Amniotic epithelial cell (primary cell): Measurements from ENCODE around the gene CTNNA1.
A peak's percentile ranks its signal among the peaks of the same experiment; 100 is the strongest.
"Not testable (repeated sequence)": the region's sequence is repeated elsewhere in the genome, so short reads cannot be mapped to it uniquely, and the experiment has no call there.

Experiments
- DNase-seq: peaks from one replicate; pipeline ENCODE4 v3.0.0-alpha.2; 2010; ENCODE audit warnings: low read depth

CTNNA1 gene

DNA sequence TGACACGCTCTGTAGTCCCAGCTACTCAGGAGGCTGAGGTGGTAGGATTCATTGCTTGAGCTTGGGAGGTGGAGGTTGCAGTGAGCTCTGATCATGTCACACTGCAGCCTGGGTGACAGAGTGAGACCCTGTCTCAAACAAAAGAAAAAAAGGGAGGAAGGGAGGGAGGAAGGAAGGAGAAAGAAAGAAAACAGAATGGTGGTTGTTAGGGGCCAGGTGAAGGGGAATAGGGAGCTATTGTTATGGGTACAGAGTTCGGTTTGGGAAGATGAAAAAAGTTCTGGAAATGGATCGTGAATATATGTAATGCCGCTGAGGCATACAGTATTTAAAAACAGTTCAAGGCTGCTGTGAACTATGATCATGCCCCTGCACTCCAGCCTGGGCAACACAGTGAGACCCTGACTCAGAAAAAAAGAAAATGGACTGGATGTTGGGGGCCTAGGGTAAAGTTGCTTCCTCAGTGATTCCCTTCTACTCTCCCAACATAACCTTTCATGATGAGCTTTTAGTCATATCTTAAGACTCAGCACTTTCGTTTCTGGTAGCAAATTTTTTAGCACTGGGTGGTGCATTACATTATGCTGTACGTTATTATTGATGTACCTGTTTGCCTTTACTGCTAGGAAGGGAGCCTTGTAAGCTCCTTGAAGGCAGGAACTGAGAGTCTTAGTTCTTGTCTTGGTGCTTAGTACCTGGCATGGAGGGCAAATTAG is 4.0 kb downstream of the CTNNA1 start:
- DNase-seq = no peak

DNA sequence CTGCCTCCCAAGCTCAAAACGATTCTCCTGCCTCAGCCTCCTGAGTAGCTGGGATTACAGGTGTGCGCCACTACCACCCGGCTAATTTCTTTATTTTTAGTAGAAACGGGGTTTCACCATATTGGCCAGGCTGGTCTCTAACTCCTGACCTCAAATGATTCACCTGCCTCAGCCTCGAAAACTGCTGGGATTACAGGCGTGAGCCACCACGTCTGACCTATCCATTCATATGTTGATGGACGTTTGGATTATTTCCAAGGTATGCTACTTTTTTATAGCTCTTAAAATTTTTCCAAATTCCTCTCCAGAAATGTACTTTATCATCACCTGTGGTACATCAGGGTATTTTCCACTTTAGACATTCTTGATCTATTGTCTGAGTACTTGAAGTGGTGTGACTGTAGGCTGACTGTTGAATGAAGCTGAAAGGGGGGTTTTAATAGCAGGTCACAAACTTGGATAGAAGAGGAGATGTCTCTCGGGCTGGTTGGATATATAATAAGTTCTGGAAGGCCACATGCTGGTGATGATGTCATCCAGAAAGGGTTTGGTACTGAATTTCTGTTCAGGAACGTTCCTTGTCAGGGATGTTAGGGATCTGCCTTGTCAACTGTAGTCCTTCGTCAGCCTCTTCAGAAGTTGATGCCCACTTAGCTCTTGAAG is 7.4 kb downstream of the CTNNA1 start:
- peak; percentile 44 for DNase-seq

DNA sequence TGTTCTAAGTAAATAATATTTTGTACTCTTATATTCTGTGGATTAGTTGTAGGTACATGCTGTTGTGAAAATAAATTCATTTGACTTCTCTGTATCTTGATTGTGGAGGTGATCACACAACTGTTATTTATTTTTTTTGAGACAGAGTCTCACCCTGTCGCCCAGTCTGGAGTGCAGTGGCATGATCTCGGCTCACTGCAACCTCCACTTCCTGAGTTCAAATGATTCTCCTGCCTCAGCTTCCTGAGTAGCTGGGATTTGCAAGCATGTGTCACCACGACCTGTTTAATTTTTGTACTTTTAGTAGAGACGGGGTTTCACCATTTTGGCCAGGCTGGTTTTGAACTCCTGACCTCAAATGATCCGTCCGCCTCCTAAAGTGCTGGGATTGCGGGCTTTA is 7.9 kb downstream of the CTNNA1 start:
- DNase-seq = not testable (repeated sequence)

DNA sequence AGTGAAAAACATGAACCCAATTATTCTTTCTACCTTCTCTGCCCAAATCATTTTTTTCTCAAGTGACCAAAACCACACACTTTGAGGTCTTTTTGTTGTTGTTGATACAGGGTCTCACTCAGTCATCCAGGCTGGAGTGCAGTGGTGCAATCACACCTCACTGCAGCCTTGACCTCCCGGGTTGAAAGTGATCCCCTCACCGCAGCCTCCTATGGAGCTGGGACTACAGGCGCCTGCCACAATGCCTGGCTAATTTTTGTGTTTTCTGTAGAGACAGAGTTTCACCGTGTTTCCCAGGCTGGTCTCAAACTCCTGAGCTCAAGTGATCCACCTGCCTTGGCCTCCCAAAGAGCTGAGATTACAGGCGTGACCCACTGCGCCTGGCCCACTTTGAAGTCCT is 8.4 kb downstream of the CTNNA1 start:
- peak; percentile 18 for DNase-seq

DNA sequence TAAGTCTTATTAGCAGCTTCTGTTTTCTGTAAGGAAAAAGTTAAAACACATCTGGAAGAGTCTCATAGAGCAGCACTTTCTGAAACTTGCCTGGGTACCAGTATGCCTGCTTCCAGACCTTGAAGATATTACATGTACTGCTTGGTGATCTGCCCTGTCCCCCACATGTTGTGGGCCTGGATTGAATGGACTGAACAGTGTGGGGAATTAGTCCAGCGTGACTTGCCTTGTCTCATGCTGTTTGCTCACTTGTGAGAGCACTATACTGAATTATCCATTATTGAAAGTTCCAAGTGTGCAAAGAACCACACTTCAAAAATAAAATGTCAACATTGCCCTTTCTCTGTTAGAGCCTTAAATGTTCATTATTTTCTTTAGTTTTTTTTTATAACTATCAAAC is 8.9 kb downstream of the CTNNA1 start:
- DNase-seq = no peak

DNA sequence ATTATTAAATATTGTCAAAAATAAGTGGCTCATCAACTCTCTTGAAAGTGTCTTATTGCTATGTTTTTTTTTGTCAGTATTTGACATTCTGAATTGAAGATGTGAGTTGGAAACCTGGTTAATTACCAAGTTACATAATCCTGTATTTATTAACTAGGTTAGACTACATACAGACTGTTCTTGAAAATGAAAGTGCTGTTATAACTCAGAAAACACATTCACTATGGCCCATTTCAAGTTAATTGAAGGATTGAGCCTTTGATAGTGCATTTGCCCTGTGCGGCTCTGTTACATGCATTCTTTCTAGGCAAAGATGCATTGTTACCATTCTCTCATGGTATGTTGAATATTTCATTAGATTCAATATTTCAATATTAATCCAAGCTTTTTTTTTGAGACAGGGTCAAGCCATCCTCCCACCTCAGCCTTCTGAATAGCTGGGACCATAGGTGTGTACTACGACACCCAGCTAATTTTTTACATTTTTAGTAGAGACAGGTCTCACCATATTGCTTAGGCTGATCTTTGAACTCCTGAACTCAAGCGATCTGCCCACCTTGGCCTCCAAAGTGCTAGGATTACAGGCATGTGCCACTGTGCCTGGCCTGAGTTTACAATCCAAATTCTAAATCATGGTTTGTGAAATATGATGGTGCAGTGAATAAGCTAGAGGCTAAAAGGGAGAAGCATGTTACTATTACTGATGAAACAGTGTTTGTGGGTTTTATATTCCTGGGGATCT is 10.0 kb downstream of the CTNNA1 start:
- DNase-seq = no peak

DNA sequence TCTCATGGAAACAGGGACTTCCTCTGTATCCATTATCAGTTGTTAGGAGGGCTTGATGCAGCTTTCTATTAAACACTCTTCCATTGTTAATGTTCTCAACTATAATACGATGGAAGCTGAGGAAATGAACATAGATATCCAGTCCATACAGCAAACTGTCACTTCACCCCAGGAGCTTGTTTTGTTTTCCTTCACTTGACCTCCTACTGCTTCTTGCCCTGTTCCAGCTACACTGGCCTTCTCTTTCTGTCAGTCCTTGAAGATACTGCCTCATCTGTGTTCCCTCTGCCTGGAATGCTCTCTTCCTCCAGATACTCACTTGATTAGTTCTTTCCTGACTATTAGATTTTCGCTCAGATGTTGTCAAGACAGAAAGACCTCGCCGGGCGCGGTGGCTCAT is 17.1 kb downstream of the CTNNA1 start:
- no peak for DNase-seq

DNA sequence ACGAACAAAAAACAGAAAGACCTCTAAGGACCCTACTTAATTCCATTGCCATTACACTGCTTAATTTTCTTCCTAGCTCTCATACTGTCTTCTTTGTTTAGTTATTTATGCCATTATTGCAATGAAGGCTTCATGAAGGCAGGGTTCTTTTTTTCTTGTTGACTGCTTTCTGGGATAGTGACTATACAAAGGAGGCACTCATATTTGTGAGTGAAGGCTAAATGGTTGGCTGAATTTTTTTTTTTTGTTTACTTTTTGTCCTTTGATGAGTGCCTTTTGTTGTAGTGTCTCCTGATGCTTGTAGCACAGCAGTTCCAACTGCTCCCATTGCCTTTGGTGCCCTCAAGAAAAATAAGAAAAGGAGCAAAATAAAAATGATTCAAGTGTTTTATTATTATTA is 17.8 kb downstream of the CTNNA1 start:
- no peak for DNase-seq

DNA sequence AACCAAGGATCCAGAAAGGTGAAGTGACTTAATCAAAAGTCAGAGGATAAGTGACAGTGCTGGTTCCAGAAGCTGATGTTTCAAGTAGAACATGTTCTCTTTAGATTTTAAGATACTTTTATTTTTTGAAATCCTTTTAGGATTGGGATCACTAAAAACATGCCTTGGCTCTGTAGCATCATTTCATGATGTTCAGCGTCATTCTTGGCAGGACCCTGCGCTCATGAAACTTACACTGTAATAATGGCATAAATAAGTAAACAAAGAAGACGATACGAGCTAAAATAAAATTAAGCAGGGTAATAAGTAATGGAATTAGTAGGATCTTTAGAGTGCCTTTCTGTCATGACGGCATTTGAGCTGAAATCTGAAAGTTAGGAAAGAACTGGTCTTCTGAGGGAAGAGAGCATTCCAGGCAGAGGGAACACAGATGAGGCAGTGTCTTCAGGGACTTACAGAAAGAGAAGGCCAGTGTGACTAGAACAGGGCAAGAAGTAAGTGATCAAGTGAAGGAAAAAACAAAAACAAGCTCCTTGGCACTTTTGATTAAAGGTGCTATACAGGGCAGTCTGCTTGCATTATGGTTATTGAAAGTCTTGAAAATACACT is 19.9 kb downstream of the CTNNA1 start:
- no peak for DNase-seq

DNA sequence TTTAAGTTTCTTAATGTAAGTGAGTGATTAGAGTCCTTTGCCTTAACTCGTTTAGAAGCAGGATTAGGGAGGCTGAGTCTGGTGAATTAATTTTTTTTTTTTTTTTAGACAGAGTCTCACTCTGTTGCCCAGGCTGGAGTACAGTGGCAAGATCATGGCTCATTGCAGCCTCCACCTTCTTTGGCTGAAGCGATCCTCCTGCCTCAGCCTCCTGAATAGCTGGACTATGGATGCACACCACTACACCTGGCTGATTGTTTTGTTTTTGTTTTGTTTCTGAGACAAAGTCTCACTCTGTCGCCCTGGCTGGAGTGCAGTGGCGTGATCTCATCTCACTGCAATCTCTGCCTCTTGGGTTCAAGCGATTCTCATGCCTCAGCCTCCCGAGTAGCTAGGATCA is 20.4 kb downstream of the CTNNA1 start:
- DNase-seq = not testable (repeated sequence)

DNA sequence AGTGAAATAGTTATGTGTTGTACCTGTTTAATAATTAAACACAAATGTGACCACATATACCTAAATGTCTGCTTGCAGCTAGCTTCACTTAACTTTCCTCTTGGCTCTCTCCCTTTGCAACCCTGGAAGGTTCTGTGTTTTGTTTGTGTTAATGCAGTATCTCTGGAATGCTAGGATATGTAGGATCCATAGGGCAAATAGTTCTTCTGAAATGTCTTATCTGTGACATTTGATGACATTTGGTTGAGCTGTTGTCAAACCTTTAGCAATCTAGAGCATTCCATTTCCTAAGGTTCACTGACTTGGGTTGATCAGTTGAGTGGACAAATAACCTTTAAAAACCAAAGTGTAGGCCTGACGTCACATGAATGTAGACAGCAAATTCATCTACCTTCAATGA is 21.8 kb downstream of the CTNNA1 start:
- no peak for DNase-seq

DNA sequence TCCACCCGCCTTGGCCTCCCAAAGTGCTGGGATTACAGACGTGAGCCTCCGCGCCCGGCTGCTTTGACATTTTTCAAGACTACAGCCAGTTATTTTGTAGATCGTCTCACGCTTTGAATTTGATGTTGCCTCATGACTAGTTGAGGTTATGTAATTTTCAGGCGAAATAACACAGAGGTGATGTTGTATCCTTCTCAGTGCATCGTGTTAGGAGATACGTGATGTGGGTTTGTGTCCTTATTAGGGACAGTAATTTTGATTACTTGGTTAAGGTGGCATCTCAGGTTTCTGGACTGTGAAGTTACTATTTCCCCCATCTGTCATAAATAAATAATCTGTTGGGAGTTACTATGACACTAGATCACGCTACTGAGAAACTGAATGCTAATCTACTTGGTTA is 25.0 kb downstream of the CTNNA1 start:
- DNase-seq = no peak

DNA sequence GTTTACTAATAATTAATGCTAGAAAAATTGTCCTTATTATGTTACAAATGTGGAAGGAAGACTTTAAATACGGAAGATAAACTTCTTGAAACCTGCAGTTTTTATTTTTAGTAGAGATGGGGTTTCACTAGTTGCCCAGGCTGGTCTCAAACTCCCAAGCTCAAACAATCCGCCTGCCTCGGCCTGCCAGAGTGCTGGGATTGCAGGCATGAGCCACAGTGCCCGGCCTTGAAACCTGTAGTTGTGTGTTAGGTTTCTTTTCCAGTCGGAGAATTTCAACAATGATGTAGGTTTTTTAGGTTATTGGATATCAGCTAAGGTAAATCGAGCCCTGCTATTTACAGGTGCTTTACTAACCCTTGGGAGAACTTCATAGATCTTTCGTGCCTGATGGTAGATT is 30.8 kb downstream of the CTNNA1 start:
- DNase-seq = no peak

DNA sequence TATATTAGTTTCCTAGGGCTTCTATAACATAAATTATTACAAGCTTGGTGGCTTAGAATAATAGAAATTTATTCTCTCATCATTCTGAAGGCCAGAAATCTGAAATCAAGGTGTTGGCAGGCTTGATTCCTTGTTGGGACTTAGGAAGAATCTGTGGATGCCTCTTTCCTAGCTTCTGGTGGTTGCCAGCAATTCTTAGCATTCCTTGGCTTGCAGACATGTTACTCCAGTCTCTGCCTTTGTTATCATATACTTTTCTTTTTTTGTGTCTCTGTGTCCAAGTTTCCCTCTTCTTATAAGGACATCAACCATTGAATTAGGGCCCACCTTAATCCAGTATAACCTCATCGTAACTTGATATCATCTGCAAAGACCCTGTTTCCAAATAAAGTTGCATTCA is 31.4 kb downstream of the CTNNA1 start:
- DNase-seq = peak; percentile 45

DNA sequence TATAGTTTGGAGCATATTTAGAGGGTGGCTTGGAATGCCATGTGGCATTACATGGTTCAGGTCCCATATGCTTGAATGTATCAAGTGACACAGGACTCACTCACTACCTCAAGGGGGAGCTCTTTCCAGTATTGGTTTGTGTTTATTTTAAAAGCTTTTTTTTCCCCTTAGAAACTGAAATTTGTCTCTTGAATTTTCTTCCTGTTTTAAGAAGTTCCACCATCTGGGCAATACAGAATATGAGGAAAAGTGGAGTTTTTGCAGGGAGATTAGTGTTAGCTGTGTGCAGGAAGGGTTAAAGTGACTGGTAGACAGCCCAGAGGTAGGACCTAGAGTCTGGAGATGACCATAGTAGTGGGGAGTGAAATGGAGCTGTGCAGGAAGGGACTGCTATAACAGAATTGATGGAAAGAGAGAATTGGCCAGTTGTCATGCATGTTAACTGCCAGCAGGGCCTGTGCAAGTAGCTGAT is 36.6 kb downstream of the CTNNA1 start:
- DNase-seq = peak; percentile 29

DNA sequence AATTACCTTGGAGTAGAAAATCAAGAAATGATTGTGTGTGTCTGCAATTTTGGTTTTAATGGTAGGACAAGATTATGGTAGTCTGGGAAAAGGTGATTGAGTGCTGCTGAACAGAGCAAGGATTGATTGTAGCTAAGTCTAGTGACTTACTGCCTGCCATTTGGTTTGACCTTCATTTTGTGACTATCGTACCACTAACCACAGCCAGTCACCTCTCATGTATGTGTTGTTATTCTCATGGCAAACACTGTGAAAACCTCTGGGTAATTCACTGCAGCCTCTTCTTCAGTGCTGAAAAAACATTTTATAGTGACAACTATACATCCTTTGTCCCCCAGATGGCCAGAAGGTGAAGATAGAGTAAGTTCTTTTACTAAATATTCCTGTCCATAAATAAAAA is 37.5 kb downstream of the CTNNA1 start:
- DNase-seq = peak; percentile 27

DNA sequence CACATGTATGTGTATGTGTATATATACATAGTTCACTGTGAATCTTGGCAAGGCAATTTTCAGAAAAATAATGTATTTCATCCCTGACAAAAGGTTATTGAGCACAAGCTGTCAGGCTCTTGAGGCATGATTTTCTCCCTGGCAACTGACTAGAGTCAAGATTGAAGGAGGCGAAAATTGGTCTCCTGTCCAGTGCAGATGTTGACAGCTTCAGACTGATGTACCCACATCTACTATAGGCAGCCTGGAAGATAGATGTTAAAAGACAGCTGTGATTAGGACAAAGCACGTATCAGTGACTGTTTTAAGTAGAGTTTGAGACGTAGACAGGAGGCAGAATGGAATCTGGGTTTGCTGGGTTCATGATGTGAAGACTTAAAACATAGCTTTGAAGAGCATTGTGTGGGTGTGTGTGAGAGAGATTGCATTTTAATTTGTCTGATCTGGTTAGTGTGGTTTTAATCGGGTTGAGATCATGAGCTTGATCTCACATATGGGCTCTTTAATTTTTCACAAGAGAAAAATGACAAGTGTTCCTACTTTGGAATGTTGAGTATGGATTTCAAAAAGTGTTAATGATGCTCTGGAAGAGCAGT is 39.1 kb downstream of the CTNNA1 start:
- no peak for DNase-seq

DNA sequence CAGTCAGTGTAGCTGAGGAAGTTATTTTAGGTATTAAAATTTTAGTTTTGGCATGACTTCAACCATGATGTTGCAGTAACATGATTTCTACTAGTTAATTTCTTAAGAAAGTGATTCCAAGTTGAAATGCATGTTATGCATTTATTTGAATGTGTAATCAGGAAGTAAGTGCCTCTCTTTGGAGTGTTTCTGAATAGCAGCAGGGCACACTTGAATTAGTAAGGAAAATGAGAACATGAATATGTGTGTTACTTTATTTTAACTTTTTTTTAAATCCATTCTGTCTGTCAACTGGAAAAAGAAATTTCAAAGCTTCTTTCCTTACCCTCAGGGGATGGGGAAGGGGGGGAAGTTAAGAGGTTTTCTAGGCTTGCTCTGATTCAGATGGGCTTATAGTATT is 40.4 kb downstream of the CTNNA1 start:
- DNase-seq = no peak

DNA sequence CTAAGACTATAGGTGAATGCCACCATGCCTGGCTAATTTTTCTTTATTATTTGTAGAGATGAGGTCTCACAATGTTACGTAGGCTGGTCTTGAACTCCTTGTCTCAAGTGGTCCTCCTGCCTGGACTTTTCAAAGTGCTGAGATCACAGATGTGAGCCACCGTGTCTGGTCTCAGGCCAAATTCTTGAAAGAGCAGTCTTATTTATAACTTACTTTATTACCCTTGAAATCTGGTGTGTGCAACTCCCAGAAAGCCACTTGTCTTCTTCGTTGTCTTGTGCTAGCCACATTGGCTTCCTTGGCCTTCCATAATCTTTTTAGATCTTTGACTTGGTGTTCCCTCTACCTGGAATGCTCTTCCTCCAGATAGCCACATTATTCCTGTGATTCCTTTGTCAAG is 50.1 kb downstream of the CTNNA1 start:
- no peak for DNase-seq

DNA sequence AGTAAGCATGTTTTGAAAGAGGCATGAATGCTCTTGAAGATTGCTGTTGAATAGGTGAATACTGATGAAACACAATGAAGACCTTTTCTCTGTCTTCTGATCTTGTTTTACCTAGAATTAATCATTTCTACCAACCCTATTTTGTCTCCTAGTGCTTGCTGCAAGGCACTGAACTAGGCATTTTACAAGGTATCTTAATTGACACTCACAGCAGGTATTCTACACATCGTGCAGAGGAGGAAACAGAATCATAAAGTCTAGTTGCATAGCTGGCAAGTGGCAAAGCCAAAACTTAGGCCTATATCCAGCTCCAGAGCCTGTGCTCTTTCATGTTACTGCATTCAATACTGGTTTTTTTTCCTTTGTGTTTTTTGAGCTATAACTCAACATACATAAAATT is 50.7 kb downstream of the CTNNA1 start:
- DNase-seq = no peak

DNA sequence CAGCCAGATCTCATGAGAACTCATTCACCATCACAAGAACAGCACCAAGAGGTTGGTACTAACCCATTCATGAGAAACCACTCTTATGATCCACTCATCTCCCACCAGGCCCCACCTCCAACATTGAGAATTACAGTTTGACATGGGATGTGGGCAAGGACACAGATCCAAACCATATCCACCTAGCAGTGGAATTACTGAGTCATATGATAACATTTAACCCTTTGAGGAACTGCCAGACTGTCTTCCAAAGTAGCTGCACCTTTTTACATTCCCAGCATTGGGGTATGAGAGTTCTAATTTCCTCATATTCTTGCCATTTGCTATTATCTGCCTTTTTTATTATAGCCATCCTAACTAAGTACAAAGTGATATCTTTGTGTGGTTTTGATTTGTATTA is 51.9 kb downstream of the CTNNA1 start:
- peak; percentile 24 for DNase-seq

DNA sequence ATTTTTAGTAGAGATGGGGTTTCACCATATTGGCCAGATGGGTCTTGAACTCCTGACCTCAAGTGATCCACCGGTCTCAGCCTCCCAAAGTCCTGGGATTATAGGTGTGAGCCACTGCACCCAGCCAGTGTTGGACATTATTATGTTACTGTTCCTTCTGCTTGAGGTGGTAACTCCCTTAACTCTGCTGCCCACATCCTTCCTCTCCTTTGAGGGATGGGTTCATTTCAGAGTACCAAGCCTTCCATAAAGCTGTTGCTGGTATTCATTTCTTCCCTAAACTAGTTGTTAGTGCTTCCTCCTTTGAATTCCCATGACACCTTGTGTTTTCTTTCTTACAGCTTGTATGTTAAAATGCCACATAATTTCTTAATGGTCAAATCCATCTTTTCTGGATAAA is 54.0 kb downstream of the CTNNA1 start:
- DNase-seq = no peak
